Bronchial epithelial cell (primary cell): ENCODE measurements around the gene PDK2. TPM values are rescaled to one million over a fixed set of nuclear protein-coding genes. Genes with fewer than 3 reads are reported as not detected.

ENCODE experiments used
- DNase-seq: peaks from one replicate; pipeline ENCODE4 v3.0.0-alpha.2; 2010; ENCODE audit warnings: low read depth
- FAIRE-seq: peaks from 2 replicates; lab custom pipeline; 2011; peaks lifted over from hg19 to GRCh38; lab: Jason Lieb, UNC
- H3K27me3 ChIP-seq: 2 replicates; pipeline ENCODE4 v1.5.1; 2011; ENCODE audit warnings: low read length; ENCODE audit not compliant: control insufficient read depth, insufficient read depth
- H3K36me3 ChIP-seq: 2 replicates; pipeline ENCODE4 v1.5.1; 2011; ENCODE audit warnings: low read length; ENCODE audit not compliant: control insufficient read depth, insufficient read depth
- H3K4me3 ChIP-seq: 2 replicates; pipeline ENCODE4 v1.5.1; 2011; ENCODE audit warnings: mild to moderate bottlenecking, low read depth, low read length, control low read depth
- CTCF ChIP-seq: IDR thresholded peaks from 2 replicates; pipeline ENCODE4 v1.5.1; 2011; ENCODE audit warnings: mild to moderate bottlenecking, moderate library complexity, low read length, control low read depth, inconsistent platforms; ENCODE audit not compliant: insufficient read depth, severe bottlenecking
- total RNA-seq: library from RNA; depleted of rRNA; stranded (reverse); fragments of >200 nt; gene quantifications from 2 replicates; pipeline ENCODE4 v1.2.1, GENCODE V29; 2014

The PDK2 gene
- total RNA-seq, 1 donor from 2014 or later = 0.79 TPM

DNA sequence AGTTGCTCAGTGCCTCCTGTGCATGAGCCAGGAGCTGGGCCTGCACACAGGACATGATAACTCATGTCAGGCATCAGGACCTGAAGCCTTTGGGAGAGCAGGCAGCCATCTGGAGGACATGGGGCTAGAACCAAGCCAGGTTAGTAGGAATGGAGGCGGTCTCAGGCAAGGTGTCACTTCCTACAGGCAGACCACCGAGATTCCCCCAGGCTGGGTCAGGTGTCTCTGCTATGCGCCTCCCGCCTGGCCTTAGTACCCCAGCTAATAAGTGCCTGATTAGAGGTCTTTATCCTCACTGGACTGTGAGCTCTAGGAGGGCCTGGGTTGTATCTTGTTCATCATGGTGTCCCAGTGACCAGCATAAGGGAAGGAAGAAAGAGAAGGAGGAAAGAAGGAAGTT lies 19.2 kb downstream of the PDK2 start:
- Histone ChIP-seq H3K27me3 (peaks cover 5% of the 10 kb centered on the region), H3K36me3 (no peaks in the 10 kb centered on the region), H3K4me3 (no peak overlapping the region)
- FAIRE-seq = no peak
- DNase-seq = no peak
- no peak for TF ChIP-seq CTCF

GRCh38 chr17:50114849-50115357 lies 19.8 kb downstream of the PDK2 start:
- Histone ChIP-seq H3K4me3 (no peak overlapping the region), H3K27me3 (peaks cover 5% of the 10 kb centered on the region), H3K36me3 (no peaks in the 10 kb centered on the region)
- FAIRE-seq = no peak
- peak; percentile 93 for TF ChIP-seq CTCF
- peak; percentile 69 for DNase-seq

DNA sequence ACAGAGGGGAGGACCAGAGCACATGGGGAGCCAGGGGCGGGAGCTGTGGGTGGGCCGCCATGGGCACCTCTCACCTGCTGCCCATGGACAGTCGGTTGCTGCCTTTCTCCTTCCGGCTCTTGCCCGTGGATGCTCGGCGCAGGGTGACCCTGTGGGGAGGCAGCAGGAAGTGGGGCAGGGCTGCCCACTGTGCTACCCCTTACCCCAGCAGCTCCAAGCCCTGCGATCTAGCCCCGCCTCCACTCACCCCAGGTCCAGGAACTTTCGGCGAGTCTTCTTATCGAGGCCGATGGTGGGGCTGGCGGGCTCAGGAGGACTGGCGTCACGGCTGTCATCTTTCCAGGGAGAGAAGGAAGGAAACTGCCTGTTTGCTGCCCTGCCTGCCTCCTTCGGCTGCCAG lies 20.6 kb downstream of the PDK2 start:
- no peaks in the 10 kb centered on the region for H3K36me3 ChIP-seq
- no peak overlapping the region for H3K4me3 ChIP-seq
- TF ChIP-seq CTCF = no peak
- no peak for DNase-seq
- FAIRE-seq = no peak
- H3K27me3 ChIP-seq = peaks cover 5% of the 10 kb centered on the region

- Histone ChIP-seq H3K36me3 (no peaks in the 10 kb centered on the region), H3K4me3 (no peak overlapping the region), H3K27me3 (peaks cover 5% of the 10 kb centered on the region)
- peak; percentile 78 for TF ChIP-seq CTCF
- DNase-seq (peak; percentile 52), FAIRE-seq (no peak)
Measured at GRCh38 chr17:50117202-50118051, 22.3 kb downstream of the PDK2 start.

- Histone ChIP-seq H3K27me3 (peaks cover 5% of the 10 kb centered on the region), H3K36me3 (no peaks in the 10 kb centered on the region), H3K4me3 (no peak overlapping the region)
- DNase-seq (no peak), FAIRE-seq (no peak)
- TF ChIP-seq CTCF = no peak
Measured at GRCh38 chr17:50118076-50118827, 23.1 kb downstream of the PDK2 start.
